Left lobe of liver (tissue), 1 donor: Measurements from ENCODE around the gene TRAPPC10. TPM values are rescaled to one million over a fixed set of nuclear protein-coding genes. Genes with fewer than 3 reads are reported as not detected.

Source experiments
- total RNA-seq: library from RNA; stranded (reverse); gene quantifications from one replicate; pipeline ENCODE4 v1.2.1, GENCODE V29; 2021
- donor health status: DM: no; HTN: yes; CAD: no.

TRAPPC10 gene
- total RNA-seq, 1 donor from 2014 or later = 21.2 TPM

Other genes with a start within 250 kb of the TRAPPC10 start
- 25.6 TPM for gene CSTB, start 236.0 kb upstream of the TRAPPC10 start, total RNA-seq
- gene RRP1, start 222.7 kb upstream of the TRAPPC10 start, total RNA-seq = 10.3 TPM
- gene AGPAT3, start 147.1 kb upstream of the TRAPPC10 start, total RNA-seq = 127 TPM
- gene PWP2, start 95.1 kb downstream of the TRAPPC10 start, total RNA-seq = 4.8 TPM
- 41.2 TPM for gene GATD3, start 121.4 kb downstream of the TRAPPC10 start, total RNA-seq
- gene ICOSLG, start 228.6 kb downstream of the TRAPPC10 start, total RNA-seq = 3.8 TPM
- gene DNMT3L, start 249.6 kb downstream of the TRAPPC10 start, total RNA-seq = 1.1 TPM